ENCODE results near the gene LILRA1.
"Not testable (repeated sequence)": the region's sequence is repeated elsewhere in the genome, so short reads cannot be mapped to it uniquely, and the experiment has no call there.

LILRA1 gene

GRCh38 chr19:54572696-54573311 lies 20.6 kb upstream of the LILRA1 start:
- peak overlapping the region; percentile 22 for H3K4me3 Mint-ChIP-seq
- H3K9me3 Mint-ChIP-seq, result no peaks in the 10 kb centered on the region
- peak overlapping the region; percentile 72 for H3K27ac Mint-ChIP-seq
- H3K36me3 Mint-ChIP-seq, result no peaks in the 10 kb centered on the region
- ATAC-seq, result peak; percentile 31
- peaks cover 9% of the 10 kb centered on the region for H3K27me3 Mint-ChIP-seq
- H3K4me1 Mint-ChIP-seq, result peaks cover 34% of the 10 kb centered on the region

- ATAC-seq, result peak; percentile 73
- Mint-ChIP-seq H3K9me3 (no peaks in the 10 kb centered on the region), H3K4me3 (peak within 1 kb of the TSS; percentile 22), H3K36me3 (no peaks in the 10 kb centered on the region), H3K27ac (peak within 1 kb of the TSS; percentile 72), H3K27me3 (peaks cover 9% of the 10 kb centered on the region), H3K4me1 (peaks cover 31% of the 10 kb centered on the region)
Measured at GRCh38 chr19:54573330-54573872, 20.0 kb upstream of the LILRA1 start, which contains the start of gene LILRA2. Gene LILRA2 (plus strand): TSS chr19:54573790. CDS start chr19:54573879, 89 bp downstream.

GRCh38 chr19:54574051-54574450 lies 19.4 kb upstream of the LILRA1 start:
- H3K9me3 Mint-ChIP-seq, result no peaks in the 10 kb centered on the region
- H3K27me3 Mint-ChIP-seq, result peaks cover 9% of the 10 kb centered on the region
- H3K4me3 Mint-ChIP-seq, result no peak overlapping the region
- ATAC-seq, result no peak
- H3K27ac Mint-ChIP-seq, result peak overlapping the region; percentile 72
- H3K36me3 Mint-ChIP-seq, result no peaks in the 10 kb centered on the region
- peaks cover 27% of the 10 kb centered on the region for H3K4me1 Mint-ChIP-seq

- no peaks in the 10 kb centered on the region for H3K9me3 Mint-ChIP-seq
- peaks cover 27% of the 10 kb centered on the region for H3K4me1 Mint-ChIP-seq
- peaks cover 9% of the 10 kb centered on the region for H3K27me3 Mint-ChIP-seq
- no peaks in the 10 kb centered on the region for H3K36me3 Mint-ChIP-seq
- no peak for ATAC-seq
- peak overlapping the region; percentile 72 for H3K27ac Mint-ChIP-seq
- H3K4me3 Mint-ChIP-seq, result no peak overlapping the region
Measured at GRCh38 chr19:54574527-54575056, 18.8 kb upstream of the LILRA1 start.

- H3K9me3 Mint-ChIP-seq, H3K4me3 Mint-ChIP-seq, ATAC-seq, H3K36me3 Mint-ChIP-seq, H3K27me3 Mint-ChIP-seq: not testable (repeated sequence)
- Mint-ChIP-seq H3K27ac (peak overlapping the region; percentile 72), H3K4me1 (peaks cover 27% of the 10 kb centered on the region)
Measured at GRCh38 chr19:54575205-54575604, 18.2 kb upstream of the LILRA1 start.

GRCh38 chr19:54576411-54576976 lies 16.9 kb upstream of the LILRA1 start:
- H3K27ac Mint-ChIP-seq, result no peak overlapping the region
- H3K4me3 Mint-ChIP-seq, result no peak overlapping the region
- H3K4me1 Mint-ChIP-seq, result peaks cover 27% of the 10 kb centered on the region
- H3K9me3 Mint-ChIP-seq, result no peaks in the 10 kb centered on the region
- peak; percentile 10 for ATAC-seq
- H3K36me3 Mint-ChIP-seq, result no peaks in the 10 kb centered on the region
- peaks cover 9% of the 10 kb centered on the region for H3K27me3 Mint-ChIP-seq

- Mint-ChIP-seq H3K27ac (no peak overlapping the region), H3K4me3 (no peak overlapping the region), H3K9me3 (no peaks in the 10 kb centered on the region), H3K4me1 (peaks cover 21% of the 10 kb centered on the region), H3K36me3 (no peaks in the 10 kb centered on the region), H3K27me3 (peaks cover 13% of the 10 kb centered on the region)
- ATAC-seq, result no peak
Measured at GRCh38 chr19:54577334-54577733, 16.1 kb upstream of the LILRA1 start.

GRCh38 chr19:54578268-54578667 lies 15.2 kb upstream of the LILRA1 start:
- H3K36me3 Mint-ChIP-seq, H3K27ac Mint-ChIP-seq, H3K4me3 Mint-ChIP-seq, H3K9me3 Mint-ChIP-seq, ATAC-seq: not testable (repeated sequence)
- Mint-ChIP-seq H3K4me1 (peaks cover 12% of the 10 kb centered on the region), H3K27me3 (peaks cover 22% of the 10 kb centered on the region)

GRCh38 chr19:54586397-54586796 lies 7.0 kb upstream of the LILRA1 start:
- Mint-ChIP-seq H3K27ac (no peak overlapping the region), H3K36me3 (peaks cover 6% of the 10 kb centered on the region), H3K27me3 (peaks cover 83% of the 10 kb centered on the region), H3K4me3 (no peak overlapping the region), H3K9me3 (peaks cover 16% of the 10 kb centered on the region), H3K4me1 (no peaks in the 10 kb centered on the region)
- no peak for ATAC-seq

- Mint-ChIP-seq H3K4me3 (no peak overlapping the region), H3K27me3 (peaks cover 88% of the 10 kb centered on the region), H3K4me1 (no peaks in the 10 kb centered on the region), H3K36me3 (peaks cover 6% of the 10 kb centered on the region), H3K27ac (no peak overlapping the region), H3K9me3 (peaks cover 17% of the 10 kb centered on the region)
- ATAC-seq, result no peak
Measured at GRCh38 chr19:54587026-54587425, 6.4 kb upstream of the LILRA1 start.

GRCh38 chr19:54593931-54594626 lies 647 bp downstream of the LILRA1 start:
- H3K27ac Mint-ChIP-seq, H3K9me3 Mint-ChIP-seq, H3K36me3 Mint-ChIP-seq: not testable (repeated sequence)
- peak overlapping the region; percentile 51 for H3K4me3 Mint-ChIP-seq
- peaks cover 16% of the 10 kb centered on the region for H3K4me1 Mint-ChIP-seq
- peak; percentile 53 for ATAC-seq
- H3K27me3 Mint-ChIP-seq, result peaks cover 71% of the 10 kb centered on the region

GRCh38 chr19:54594737-54595136 lies 1.3 kb downstream of the LILRA1 start:
- H3K4me3 Mint-ChIP-seq, result no peak overlapping the region
- H3K4me1 Mint-ChIP-seq, result peaks cover 16% of the 10 kb centered on the region
- H3K27ac Mint-ChIP-seq, result no peak overlapping the region
- ATAC-seq, result no peak
- H3K36me3 Mint-ChIP-seq, result no peaks in the 10 kb centered on the region
- peaks cover 4% of the 10 kb centered on the region for H3K9me3 Mint-ChIP-seq
- peaks cover 68% of the 10 kb centered on the region for H3K27me3 Mint-ChIP-seq

- H3K27me3 Mint-ChIP-seq, result peaks cover 68% of the 10 kb centered on the region
- H3K9me3 Mint-ChIP-seq, H3K27ac Mint-ChIP-seq, H3K36me3 Mint-ChIP-seq, ATAC-seq, H3K4me3 Mint-ChIP-seq: not testable (repeated sequence)
- H3K4me1 Mint-ChIP-seq, result peaks cover 22% of the 10 kb centered on the region
Measured at GRCh38 chr19:54595680-54596436, 2.4 kb downstream of the LILRA1 start.

- ATAC-seq, result no peak
- H3K36me3 Mint-ChIP-seq, result peaks cover 4% of the 10 kb centered on the region
- H3K4me1 Mint-ChIP-seq, result peaks cover 13% of the 10 kb centered on the region
- no peak overlapping the region for H3K4me3 Mint-ChIP-seq
- peak overlapping the region; percentile 3 for H3K27ac Mint-ChIP-seq
- peaks cover 3% of the 10 kb centered on the region for H3K9me3 Mint-ChIP-seq
- peaks cover 41% of the 10 kb centered on the region for H3K27me3 Mint-ChIP-seq
Measured at GRCh38 chr19:54600212-54600611, 6.8 kb downstream of the LILRA1 start.

GRCh38 chr19:54606230-54606629 lies 12.8 kb downstream of the LILRA1 start:
- H3K27me3 Mint-ChIP-seq, result peaks cover 5% of the 10 kb centered on the region
- peaks cover 6% of the 10 kb centered on the region for H3K36me3 Mint-ChIP-seq
- ATAC-seq, result peak; percentile 80
- peaks cover 32% of the 10 kb centered on the region for H3K4me1 Mint-ChIP-seq
- peak overlapping the region; percentile 44 for H3K4me3 Mint-ChIP-seq
- peak overlapping the region; percentile 82 for H3K27ac Mint-ChIP-seq
- peaks cover 4% of the 10 kb centered on the region for H3K9me3 Mint-ChIP-seq
